Stimulated activated CD8-positive, alpha-beta memory T cell treated with anti-CD3 and anti-CD28 coated beads, Interleukin-7, amount 100 ng/mL, for 4 hours (primary cell): Measurements from ENCODE around the gene GMPR.

Experiments
- DNase-seq, 2 donors: peaks; one replicate each; pipeline ENCODE4 v3.0.0-alpha.2; 2020; ENCODE audit warnings: low read depth in 2 of 2

GMPR gene

GRCh38 chr6:16302721-16303552 is 64.5 kb downstream of the GMPR start:
- no peak for DNase-seq

- DNase-seq: no peak
Measured at GRCh38 chr6:16305246-16305725, 66.9 kb downstream of the GMPR start.

- no peak for DNase-seq
Measured at GRCh38 chr6:16305788-16306187, 67.4 kb downstream of the GMPR start.

- DNase-seq: no peak
Measured at GRCh38 chr6:16306334-16306733, 67.9 kb downstream of the GMPR start.

GRCh38 chr6:16311763-16312162 is 73.4 kb downstream of the GMPR start:
- no peak for DNase-seq

GRCh38 chr6:16313732-16314131 is 75.3 kb downstream of the GMPR start:
- no peak for DNase-seq

- DNase-seq: no peak
Measured at GRCh38 chr6:16314296-16314695, 75.9 kb downstream of the GMPR start.

GRCh38 chr6:16316741-16317251 is 78.4 kb downstream of the GMPR start:
- DNase-seq: peak in 1 of 2 donors; percentile 17

GRCh38 chr6:16318538-16318937 is 80.2 kb downstream of the GMPR start:
- peak; percentile 15 to 27 for DNase-seq

- no peak for DNase-seq
Measured at GRCh38 chr6:16318953-16319720, 80.8 kb downstream of the GMPR start.

GRCh38 chr6:16319813-16320532 is 81.6 kb downstream of the GMPR start:
- peak; percentile 56 to 62 for DNase-seq

- no peak for DNase-seq
Measured at GRCh38 chr6:16320533-16321340, 82.3 kb downstream of the GMPR start.

- DNase-seq: no peak
Measured at GRCh38 chr6:16321341-16321710, 82.9 kb downstream of the GMPR start.

- DNase-seq: no peak
Measured at GRCh38 chr6:16321826-16322225, 83.4 kb downstream of the GMPR start.

- DNase-seq: peak; percentile 66 to 70
Measured at GRCh38 chr6:16322666-16323312, 84.4 kb downstream of the GMPR start.

GRCh38 chr6:16324184-16324583 is 85.8 kb downstream of the GMPR start:
- DNase-seq: no peak

- DNase-seq: no peak
Measured at GRCh38 chr6:16324606-16325225, 86.3 kb downstream of the GMPR start.

GRCh38 chr6:16326531-16326930 is 88.1 kb downstream of the GMPR start:
- DNase-seq: no peak

- DNase-seq: no peak
Measured at GRCh38 chr6:16326971-16327776, 88.8 kb downstream of the GMPR start.
